ENCODE data around the gene COL26A1.
"Not testable (repeated sequence)": the region's sequence is repeated elsewhere in the genome, so short reads cannot be mapped to it uniquely, and the experiment has no call there.

Gene COL26A1

DNA sequence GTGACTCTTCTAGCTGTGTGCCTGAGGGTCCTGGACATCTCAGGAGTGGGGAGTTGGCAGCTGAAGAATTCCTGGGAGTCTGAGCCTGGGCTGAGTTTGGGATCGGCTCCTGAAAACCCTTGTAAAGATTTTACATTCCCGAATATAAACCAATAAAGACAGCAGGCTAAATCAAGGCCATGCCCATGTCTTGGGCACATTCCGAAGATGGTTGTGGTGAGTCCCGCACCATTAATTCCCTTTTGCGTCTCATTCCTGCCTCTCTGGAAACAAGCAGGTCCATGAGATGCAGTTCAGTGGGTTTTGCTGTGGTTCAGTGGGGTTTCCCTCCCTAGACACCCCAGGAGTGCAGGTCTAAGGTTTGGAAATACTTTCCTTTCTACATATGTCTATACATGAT, 90.9 kb downstream of the COL26A1 start:
- no peak for DNase-seq

DNA sequence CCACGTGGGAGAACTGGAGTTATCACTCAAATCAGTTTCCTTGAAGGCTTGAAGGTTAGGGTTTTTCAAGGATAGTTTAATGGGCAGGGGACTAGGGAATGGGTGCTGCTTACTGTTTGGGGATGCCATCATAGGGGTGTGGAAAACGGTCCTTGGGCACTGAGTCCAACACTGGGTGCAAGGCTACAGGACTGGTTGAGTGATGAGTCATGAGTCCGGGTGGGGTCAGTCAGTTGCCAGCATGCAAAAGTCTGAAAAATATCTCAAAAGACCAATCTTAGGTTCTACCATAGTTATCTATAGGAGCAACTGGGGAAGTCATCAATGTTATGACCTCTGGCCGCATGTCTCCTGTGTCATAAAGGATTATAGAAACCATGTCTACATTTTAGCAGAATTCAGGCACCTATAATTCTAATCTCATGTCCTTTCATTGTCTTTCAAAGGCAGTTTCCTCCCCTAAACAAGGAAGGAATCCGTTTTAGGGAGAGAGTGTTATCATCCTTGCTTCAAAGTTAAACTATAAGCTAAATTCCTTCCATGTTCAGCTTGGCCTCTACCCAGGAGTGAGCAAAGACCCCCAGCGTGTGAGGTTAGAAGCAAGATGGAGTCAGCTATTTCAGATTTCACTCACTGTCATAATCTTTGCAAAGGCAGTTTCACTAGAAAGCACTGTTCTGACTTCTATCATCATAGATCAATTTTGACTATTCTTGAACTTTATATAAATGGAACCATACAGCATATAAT, 94.5 kb downstream of the COL26A1 start:
- no peak for DNase-seq

DNA sequence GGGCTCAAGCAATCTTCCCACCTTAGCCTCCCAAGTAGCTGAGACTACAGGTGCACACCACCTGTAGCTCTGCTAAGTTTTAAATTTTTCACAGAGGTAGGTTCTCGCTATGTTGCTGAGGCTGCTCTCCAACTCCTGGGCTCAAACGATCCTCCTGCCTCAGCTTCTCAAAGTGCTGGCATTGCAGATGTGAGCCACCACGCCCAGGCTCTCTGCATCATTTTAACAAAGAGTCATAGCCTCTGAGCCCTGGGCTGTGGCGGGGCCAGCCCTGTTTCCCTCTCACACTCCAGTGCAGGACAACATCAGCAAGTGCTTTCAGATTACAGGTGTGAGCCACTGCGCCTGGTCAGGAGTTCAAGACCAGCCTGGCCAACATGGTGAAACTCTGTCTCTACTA, 102.5 kb downstream of the COL26A1 start:
- no peak for DNase-seq

DNA sequence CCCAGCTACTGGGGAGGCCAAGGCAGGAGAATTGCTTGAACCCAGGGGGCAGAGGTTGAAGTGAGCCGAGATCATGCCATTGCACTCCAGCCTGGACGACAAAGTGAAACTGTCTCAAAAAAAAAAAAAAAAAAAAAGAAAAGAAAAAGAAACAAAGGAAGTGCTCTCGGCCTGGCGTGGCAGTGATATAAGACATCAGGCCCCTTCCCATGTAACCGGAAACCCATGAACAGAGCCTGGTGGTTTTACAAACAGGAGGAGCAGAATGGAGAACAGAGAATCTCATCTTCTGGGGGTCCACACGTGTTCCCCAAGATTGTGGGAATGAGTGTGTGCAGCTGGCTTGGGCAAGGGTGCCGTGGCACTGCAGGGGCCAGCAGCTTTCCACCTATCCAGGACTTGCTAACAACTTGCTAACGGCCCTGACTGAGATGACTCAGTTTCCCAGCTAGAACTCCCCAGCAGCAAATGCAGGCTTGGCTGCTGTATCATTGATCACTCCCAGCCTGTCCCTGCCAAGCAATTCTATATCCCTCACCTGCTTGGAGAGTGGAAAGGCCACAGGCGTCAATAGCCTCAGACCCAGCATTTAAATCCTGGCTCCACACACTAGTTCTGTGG, 103.0 kb downstream of the COL26A1 start:
- no peak for DNase-seq

DNA sequence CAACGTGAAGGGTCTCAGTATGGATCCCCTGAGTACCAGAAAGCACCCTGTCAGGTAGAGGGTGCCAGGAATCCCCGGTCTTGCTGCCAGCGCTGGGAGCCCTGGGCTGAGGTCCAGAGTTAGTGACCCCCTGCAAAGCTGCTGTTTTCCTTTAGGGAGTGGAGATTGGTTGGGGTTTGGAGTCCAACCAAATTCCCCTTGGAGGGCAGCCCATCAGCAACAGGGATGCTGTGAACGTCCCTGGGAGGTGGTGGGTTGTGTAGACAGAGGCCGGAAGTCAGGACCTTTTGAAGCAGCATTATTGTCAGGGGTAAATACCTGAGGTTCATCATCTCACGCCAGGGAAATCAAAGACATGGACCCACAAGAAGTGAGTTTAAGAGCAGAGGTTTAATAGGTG, 104.2 kb downstream of the COL26A1 start:
- DNase-seq: peak; percentile 7

DNA sequence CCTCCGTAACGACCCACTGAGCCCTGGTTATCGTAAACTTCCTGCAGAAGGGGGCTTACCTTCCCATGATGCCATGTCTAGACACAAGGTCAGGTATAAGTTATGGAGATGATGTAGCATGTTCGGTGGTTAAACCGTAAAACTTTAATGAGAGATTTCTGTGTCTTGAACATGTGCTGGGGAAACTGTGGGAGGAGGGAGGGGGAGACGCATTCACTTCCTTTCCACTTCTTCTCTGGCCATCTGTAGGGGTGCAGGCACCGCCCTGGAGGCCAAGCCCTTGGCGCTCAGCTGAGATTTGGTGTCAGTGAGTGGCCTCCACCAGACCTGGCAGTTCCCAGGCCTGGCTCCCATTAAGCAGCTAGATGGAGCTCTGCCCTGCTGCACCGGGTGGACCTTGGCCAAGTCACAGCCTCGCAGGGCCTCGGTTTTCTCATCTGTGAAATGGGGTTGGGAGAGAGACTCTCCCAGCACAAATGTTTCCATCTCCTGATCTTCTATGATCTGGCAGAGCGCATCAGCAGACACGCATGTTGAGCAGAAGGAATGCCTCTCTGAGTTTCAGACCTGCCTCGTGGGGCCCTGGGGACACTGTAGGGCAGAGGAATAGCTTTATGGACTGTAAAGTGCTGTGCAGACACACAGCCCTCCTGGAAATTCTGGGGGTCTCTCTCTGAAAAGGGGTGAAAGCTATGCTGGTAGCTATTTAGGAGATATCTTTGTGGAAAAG, 106.0 kb downstream of the COL26A1 start:
- DNase-seq: no peak

DNA sequence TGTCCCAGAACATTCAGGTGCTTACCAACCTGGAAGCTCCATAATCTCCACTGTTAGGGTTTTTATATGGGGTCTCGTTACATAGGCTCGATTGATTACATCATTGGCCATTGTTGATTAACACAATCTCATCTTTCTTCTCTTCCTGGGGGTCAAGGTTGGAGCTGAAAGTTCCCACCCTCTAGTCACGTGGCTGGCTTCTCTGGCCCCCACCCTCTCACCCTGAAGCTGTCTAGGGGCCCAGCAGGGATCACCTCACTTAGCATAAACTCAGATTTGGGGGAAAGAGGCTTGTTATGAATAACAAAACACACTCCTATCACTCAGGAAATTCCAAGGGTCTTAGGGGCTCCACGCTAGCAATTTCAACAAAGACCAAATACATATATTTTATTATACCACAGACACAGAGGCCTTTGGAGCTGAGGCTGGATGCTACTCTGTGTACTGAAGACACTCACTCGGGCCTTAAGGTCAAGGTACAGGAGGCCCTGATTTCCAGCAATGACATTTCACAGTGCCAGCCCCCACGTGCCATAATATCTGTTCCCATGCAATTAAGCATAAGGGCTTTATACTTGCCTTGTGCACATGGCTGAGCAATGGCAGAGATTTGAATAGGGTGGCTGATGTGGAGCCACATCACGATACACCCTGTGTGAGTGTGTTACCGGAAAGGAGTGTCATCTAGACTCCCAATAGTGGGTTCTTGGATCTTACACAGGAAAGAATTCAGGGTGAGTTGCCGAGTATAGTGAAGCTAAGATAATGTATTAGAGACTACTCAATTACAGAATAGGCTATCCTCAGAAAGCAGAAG, 108.2 kb downstream of the COL26A1 start:
- DNase-seq: no peak

DNA sequence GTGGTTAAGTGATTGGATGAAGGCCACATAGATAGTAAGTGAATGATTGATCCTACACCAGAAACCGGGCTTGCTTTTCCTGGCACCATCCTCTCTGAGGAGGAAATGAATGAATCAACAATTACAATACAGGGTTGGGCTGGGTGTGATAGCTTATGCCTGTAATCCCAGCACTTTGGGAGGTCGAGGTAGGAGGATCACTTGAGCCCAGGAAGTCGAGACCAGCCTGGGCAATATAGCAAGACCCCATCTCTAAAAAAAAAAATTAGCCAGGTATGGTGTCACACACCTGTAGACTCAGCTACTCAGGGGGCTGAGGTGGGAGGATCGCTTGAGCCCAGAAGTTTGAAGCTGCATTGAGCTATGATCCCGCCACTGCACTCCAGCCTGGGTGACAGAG, 111.5 kb downstream of the COL26A1 start:
- DNase-seq: no peak

DNA sequence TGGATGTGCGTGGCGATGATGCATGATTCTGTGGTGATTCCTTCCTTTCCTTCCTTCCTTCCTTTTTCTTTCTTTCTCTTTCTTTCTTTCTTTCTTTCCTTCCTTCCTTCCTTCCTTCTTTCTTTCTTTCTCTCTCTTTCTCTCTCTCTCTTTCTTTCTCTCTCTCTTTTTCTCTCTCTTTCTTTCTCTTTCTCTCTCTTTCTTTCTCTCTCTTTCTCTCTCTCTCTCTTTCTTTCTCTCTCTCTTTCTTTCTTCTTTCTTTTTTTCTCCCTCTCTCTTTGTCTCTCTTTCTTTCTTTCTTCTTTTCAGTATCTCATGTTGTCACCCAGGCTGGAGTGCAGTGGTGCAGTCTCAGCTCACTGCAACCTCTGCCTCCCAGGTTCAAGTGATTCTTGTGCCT, 113.0 kb downstream of the COL26A1 start:
- DNase-seq: not testable (repeated sequence)

DNA sequence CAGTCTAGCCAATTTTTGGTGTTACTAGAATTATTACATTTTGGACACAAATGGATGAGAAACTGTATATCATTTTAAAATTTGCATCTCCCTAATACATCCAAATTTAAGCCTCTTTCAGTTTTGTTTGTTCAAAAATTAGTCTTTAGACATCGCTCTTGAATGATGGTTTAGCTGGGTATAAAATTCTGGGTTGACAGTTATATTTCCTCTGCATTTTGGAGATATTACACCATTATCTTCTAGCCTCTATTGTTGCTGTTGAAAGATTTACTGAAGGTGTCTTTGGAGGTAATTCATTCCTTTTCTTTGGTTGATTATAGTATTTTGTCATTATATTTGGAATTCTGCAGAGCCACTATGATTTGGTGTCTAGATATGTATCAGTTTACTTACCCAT, 116.5 kb downstream of the COL26A1 start:
- DNase-seq: no peak

DNA sequence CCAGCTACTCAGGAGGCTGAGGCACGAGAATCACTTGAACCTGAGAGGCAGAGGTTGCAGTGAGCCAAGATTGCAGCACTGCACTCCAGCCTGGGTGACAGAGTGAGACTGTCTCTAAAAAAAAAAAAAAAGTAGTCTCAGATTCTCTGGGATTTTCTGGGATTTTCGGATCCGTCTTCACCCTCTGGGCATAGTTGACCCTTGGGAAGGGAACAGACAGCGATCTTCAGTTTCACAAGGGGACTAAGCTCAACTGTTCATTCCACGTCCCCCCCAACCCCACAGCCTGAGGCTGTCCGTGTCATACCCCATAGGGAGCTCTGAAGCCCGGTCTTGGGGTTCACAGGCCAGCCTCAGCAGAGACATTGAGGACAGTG, 123.4 kb downstream of the COL26A1 start:
- not testable (repeated sequence) for DNase-seq

DNA sequence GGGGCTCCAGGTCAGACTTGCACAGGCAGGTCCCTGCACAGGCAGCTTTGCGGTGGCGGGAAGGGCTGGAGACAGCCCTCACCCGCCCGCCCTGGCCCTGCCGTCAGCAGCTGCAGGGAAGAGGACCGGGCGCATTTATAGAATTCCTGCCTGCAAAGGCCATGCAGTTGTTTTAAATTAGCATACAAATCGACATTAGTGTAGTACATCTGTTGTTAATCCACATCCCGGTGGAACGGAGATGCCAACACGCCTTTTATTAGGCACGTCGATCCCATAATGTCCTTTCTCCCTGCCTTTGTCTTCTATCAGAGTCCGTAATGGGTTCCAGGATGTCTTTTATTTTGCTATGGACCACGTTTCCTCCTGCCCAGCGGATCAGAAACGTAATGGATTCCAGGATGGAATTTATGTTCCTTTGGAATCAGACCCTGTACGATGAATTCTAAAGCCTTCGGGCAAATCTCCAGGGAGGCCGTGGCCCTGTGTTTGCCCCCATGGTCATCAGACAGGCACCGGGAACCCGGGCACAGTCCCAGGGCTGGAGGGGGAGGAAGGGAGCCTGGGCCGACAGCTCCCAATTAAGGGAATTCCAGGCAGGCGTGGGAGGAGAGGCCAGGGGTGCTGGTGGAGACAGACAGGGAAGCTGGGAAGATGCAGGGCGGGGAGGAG, 123.9 kb downstream of the COL26A1 start:
- no peak for DNase-seq

DNA sequence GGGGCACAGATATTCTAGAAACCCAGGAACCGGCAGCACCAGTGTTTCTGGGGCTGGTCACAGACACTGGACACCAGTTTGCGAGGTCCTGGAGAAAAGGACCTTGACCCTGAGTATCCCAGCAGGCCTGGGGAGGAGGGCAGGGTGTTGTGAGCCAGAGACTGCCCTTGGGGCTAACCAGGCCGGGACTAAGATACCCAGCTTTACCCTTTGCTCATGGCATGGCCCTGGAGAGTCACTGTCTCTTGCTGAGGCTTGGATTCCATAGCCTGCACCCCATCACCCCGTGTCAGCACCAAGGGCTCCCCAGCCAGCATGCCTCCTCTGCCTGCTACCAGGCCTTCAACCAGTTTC, 124.4 kb downstream of the COL26A1 start:
- DNase-seq: no peak

DNA sequence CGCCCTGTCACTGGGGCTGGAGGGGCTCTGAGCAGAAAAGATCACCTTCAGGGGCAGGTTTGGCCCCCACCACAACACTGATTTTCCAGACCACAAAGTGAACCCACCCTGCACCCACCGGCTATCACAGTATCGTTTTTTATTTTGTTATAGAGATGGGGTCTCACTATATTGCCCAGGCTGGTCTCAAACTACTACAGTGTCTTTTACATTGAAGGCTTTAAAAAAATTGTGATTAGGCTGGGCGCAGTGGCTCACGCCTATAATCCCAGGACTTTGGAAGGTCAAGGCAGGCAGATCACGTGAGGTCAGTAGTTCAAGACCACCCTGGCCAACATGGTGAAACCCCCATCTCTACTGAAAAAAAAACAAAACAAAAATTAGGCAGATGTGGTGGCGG, 125.1 kb downstream of the COL26A1 start:
- DNase-seq: no peak

DNA sequence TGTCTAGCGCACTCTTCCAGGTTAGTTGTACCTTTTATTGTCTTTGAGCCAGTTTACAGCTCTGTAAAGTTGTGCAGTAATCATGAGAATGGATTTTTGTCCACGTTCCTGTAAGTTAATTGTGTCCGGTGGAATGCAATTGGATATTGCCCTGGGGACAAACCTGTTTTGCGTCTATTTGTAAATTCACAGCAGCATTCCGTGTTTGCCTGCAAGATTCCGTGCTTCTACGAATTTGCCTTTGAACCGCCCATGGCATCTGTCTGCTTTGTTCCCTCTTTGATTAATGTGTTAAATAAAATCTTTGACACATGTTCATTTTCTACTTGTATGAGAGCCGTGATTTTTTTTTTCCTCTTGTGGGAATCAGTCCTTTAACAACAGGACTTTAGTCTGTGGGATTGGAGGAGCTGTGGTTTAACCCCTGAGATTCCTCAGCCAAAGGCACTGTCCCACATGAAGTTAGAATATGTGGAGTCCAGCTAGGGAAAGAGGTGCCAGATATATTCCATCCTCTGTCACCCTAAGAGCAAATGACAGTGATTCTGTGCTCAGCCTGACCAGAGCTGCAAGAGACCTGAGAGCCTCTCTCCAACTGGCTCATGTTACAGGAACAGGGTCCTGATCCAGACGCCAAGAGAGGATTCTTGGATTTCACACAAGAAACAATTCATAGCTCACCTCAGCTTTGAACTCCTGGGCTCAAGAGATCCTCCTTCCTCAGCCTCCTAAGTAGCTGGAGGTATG, 126.3 kb downstream of the COL26A1 start:
- no peak for DNase-seq

DNA sequence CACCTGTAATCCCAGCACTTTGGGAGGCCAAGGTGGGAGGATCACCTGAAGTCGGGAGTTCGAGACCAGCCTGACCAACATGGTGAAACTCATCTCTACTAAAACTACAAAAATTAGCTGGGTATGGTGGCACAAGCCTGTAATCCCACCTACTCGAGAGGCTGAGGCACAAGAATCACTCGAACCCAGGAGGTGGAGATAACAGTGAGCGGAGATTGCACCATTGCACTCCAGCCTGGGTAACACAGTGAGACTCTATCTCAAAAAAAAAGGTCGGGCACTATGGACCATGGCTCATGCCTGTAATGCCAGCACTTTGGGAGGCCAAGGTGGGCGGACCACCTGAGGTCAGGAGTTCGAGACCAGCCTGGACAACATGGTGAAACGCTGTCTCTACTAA, 127.8 kb downstream of the COL26A1 start:
- not testable (repeated sequence) for DNase-seq

DNA sequence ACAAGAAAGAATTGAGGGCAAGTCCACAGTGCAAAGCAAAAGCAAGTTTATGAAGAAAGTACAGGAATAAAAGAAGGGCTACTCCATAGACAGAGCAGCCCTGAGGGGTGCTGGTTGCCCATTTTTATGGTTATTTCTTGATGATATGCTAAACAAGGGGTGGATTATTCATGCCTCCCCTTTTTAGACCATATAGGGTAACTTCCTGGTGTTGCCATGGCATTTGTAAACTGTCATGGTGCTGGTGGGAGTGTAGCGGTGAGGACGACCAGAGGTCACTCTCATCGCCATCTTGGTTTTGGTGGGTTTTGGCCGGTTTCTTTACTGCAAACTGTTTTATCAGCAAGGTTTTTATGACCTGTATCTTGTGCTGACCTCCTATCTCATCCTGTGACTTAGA, 128.8 kb downstream of the COL26A1 start:
- not testable (repeated sequence) for DNase-seq

DNA sequence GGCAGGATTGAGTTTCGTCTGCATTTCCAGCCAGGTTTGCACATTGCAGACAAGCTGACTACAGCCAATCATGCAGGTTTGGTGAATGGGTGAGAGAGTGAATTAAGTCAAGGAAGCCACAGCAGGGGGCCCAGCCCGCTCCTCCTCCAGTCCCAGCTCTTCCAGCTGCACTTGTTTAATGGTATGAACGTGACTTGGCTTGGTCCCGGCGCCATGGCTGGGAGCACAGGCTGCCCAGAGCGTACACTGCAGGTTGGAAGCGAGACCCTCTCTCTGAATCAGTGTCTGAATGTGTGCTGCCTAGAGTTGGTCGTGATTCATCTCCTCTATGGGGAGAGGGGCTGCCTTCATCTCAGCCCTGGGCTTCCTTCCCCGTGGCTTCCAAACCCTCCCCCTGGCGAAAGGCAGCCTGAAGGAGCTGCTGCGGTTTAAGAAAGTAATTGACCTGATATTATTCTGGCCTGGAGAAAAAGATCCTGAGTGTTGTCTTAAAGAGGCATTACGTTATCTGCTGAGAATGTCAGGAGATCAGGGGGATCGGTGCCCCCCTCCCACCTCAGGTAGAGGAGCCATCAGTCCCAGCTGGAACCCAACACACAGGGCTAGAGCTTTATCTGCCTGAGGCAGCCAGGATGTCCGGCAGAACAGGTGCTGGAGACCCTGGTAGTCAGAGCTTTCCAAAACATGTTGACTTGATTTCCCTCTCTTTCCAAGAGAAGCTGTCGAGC, 132.1 kb downstream of the COL26A1 start:
- DNase-seq: no peak

DNA sequence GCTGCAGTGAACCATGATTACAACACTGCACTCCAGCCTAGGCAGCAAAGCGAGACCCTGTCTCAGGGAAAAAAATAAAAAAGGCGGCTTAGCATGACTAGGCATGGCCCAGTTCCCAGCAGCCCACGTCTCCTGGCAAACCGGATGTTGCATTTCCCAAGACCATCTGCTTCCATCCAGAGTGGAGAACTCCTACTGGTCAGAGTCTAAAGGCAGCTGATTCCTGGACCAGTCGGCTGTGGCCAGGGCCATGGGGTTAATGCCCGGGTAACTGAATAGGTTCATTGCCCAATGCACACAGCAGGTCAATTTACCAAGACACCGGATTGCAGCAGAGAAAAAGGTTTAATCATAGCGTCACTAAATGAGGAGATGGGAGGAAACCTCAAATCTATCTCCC, 133.3 kb downstream of the COL26A1 start:
- no peak for DNase-seq

DNA sequence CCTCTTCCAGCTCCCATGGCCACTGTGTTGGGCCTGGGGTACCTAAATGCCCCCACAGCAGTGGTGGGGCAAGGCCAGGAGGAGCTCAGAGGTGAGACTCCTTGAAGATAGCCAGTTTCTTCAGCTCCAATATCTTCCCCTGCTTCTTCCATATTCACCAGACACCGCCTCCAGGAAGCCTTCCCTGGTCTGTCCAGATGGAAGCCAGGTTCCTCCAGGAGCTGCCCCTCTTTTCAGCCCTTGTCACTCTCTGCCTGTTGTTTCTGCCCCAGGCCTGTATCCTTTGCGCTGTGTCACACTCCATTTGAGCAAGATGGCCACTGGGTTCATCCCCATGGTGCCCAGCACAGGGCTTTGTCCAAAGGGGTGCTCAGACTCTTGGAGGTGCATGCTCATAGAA, 138.7 kb downstream of the COL26A1 start:
- no peak for DNase-seq

DNA sequence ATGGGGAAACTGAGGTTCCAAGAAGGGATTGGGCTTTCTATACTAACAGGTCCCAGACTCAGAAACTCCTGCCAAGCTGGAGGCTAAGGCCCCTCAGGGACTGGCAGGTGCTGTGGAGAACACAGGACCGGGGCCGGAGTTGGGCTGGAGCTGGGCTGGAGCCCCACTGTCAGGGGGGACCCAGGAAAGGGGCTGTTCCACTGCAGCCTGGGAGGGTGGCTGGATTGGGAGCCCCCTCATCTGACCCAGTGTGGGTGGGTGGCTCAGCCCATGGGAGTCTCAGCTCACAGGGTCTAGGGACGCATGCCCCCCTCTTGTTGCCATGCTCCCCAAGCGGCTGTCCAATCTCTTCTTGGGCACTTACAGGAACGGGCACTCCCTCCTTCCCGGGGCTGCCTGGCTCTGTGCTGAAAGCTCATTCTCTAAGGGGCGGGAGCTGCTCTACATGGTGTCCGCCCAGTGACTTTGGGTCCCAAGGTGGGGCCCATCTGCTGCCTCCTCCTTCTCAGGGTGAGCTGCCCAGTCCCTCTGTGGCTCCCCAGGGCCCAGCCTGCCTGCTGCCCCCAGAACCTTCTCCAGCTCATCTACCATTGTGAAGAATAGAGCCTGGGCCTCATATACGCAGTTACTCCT, 139.9 kb downstream of the COL26A1 start:
- DNase-seq: no peak
